Sigmoid colon (tissue), 7 donors: ENCODE measurements around the gene KRT38. TPM values are rescaled to one million over a fixed set of nuclear protein-coding genes. Genes with fewer than 3 reads are reported as not detected.

ENCODE experiments used
- DNase-seq: peaks from one replicate; pipeline ENCODE4 v3.0.0-alpha.2; 2019
- H3K27ac ChIP-seq, 4 donors: fragments of 200-600 bp; sonication (generic); one replicate each; pipeline ENCODE4 v1.5.1; 2016 to 2019; ENCODE audit warnings: mild to moderate bottlenecking in 1 of 4
- H3K27me3 ChIP-seq, 3 donors: fragments of 200-600 bp; sonication (generic); one replicate each; pipeline ENCODE4 v1.5.1; 2019; ENCODE audit warnings: mild to moderate bottlenecking in 1 of 3
- H3K36me3 ChIP-seq, 4 donors: fragments of 200-600 bp; sonication (generic); one replicate each; pipeline ENCODE4 v1.5.1; 2016 to 2019
- H3K4me1 ChIP-seq, 4 donors: fragments of 200-600 bp; sonication (generic); one replicate each; pipeline ENCODE4 v1.5.1; 2017 to 2019
- H3K4me3 ChIP-seq, 4 donors: fragments of 200-600 bp; sonication (generic); one replicate each; pipeline ENCODE4 v1.5.1; 2017 to 2019; ENCODE audit warnings: mild to moderate bottlenecking in 2 of 4, moderate library complexity in 1 of 4
- H3K9me3 ChIP-seq, 4 donors: fragments of 200-600 bp in 3 of 4; sonication (generic) in 3 of 4; one replicate each; pipeline versions ENCODE4 v1.5.1 to v1.6.1; 2013 to 2019
- EP300 ChIP-seq, 4 donors: sonication (generic); formaldehyde crosslinking; IDR thresholded peaks; one replicate each; pipeline ENCODE4 v1.6.1; 2017; ENCODE audit warnings: antibody characterized with exemption in 4 of 4
- POLR2A ChIP-seq, 2 donors: fragments of 450-650 bp; IDR thresholded peaks; one replicate each; pipeline ENCODE4 v1.6.1; 2016; ENCODE audit warnings: antibody characterized with exemption in 2 of 2, mild to moderate bottlenecking in 2 of 2, moderate library complexity in 2 of 2
- POLR2AphosphoS5 ChIP-seq, 4 donors: sonication (generic); formaldehyde crosslinking; IDR thresholded peaks; one replicate each; pipeline ENCODE4 v1.6.1; 2017; ENCODE audit warnings: antibody characterized with exemption in 4 of 4
- WGBS, 2 donors: extraction: QIAGEN DNeasy Blood & Tissue Kit; methylation state at CpG; one replicate each; pipeline ENCODE4 v1.1.7; 2013; 5-methylcytosine and 5-hydroxymethylcytosine counted together
- intact Hi-C: fragments of 100-400 bp; cut with DNase I; formaldehyde crosslinking; loops from one replicate; pipeline ENCODE4 v1.15.1; 2023
- polyA plus RNA-seq, 3 donors: library from polyadenylated mRNA; stranded (reverse); fragments of 200-250 nt; gene quantifications; one replicate each; pipeline ENCODE4 v1.2.3, GENCODE V29; 2013
- total RNA-seq, 4 donors: library from RNA; depleted of rRNA; stranded (reverse); fragments of >200 nt; gene quantifications; one replicate each; pipeline ENCODE4 v1.1.0, GENCODE V29; 2016
- TF ChIP-seq, protein P1 (sequence below), 4 experiments: fragments of 450-650 bp in 3 of 4; fragments of 200-600 bp in 1 of 4; IDR thresholded peaks; one replicate each; pipeline ENCODE4 v1.5.1; 2016 to 2019; ENCODE audit warnings: antibody characterized with exemption in 4 of 4, mild to moderate bottlenecking in 3 of 4, moderate library complexity in 2 of 4
- donor health status: healthy with polysubstance abuse.
- donor health status: Bipolar disorder and iron deficiency.
- donor health status: healthy.

The KRT38 gene
- total and polyA plus RNA-seq, 7 donors = not detected

DNA sequence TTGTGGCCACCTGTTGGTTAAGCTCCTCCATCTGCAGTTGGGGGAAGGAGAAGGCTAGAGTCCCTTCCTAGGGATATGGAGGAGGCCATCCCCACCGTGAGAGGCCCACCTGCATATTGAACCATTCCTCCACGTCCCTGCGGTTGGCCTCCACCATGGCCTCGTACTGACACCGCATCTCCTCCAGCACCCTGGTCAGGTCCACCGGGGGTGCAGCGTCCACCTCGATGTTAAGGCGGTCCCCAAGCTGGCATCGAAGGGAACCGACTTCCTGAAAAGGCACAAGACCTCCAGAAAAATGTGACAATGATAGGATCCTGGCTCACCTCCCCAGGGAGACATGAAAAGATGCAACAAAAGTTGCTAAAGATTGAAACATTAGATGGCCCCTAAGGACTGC lies 23.4 kb upstream of the KRT38 start:
- no peak for DNase-seq
- Histone ChIP-seq H3K36me3 (no peaks in the 10 kb centered on the region), H3K9me3 (peaks cover 0 to 6% (median 0%) of the 10 kb centered on the region in 4 donors), H3K4me1 (peaks cover 0 to 7% (median 3%) of the 10 kb centered on the region in 4 donors), H3K27ac (no peak overlapping the region), H3K27me3 (peaks cover 0 to 3% (median 0%) of the 10 kb centered on the region in 3 donors), H3K4me3 (no peak overlapping the region)
- WGBS, 2 donors = 87 to 90% methylated on average over 11 of the region's 11 CpGs
- no peak for TF ChIP-seq POLR2AphosphoS5 (IDR thresholded peaks at IDR 0.05)
- no peak for TF ChIP-seq POLR2A (IDR thresholded peaks at IDR 0.05)
- TF ChIP-seq, protein P1, sequence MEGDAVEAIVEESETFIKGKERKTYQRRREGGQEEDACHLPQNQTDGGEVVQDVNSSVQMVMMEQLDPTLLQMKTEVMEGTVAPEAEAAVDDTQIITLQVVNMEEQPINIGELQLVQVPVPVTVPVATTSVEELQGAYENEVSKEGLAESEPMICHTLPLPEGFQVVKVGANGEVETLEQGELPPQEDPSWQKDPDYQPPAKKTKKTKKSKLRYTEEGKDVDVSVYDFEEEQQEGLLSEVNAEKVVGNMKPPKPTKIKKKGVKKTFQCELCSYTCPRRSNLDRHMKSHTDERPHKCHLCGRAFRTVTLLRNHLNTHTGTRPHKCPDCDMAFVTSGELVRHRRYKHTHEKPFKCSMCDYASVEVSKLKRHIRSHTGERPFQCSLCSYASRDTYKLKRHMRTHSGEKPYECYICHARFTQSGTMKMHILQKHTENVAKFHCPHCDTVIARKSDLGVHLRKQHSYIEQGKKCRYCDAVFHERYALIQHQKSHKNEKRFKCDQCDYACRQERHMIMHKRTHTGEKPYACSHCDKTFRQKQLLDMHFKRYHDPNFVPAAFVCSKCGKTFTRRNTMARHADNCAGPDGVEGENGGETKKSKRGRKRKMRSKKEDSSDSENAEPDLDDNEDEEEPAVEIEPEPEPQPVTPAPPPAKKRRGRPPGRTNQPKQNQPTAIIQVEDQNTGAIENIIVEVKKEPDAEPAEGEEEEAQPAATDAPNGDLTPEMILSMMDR (IDR thresholded peaks at IDR 0.05) = no peak
- TF ChIP-seq EP300 (IDR thresholded peaks at IDR 0.05) = no peak
- intact Hi-C loops = no loop called here

DNA sequence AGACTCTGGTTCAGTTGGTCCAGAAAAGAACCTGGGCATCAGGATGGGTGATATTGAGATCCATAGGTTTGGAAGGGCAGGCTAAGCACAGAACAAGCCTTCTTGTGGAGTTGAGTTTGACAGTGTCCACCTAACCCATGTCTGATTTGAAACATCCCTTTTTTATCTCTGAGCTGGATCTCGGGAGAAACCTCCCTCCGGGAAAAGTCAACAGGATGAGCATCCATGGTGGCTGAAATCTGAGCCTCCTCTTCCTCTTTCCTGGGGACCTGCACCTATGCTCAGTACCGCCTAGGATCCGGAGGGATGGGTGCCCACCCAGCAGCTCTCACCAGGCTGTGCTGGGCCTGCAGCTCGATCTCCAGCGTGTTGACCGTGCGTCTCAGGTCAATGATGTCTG lies 23.0 kb upstream of the KRT38 start:
- TF ChIP-seq, protein P1 (IDR thresholded peaks at IDR 0.05) = no peak
- no peak for TF ChIP-seq POLR2AphosphoS5 (IDR thresholded peaks at IDR 0.05)
- H3K9me3 ChIP-seq = peaks cover 0 to 6% (median 0%) of the 10 kb centered on the region in 4 donors
- H3K27me3 ChIP-seq = peaks cover 0 to 3% (median 0%) of the 10 kb centered on the region in 3 donors
- H3K4me3 ChIP-seq = no peak overlapping the region
- no peak overlapping the region for H3K27ac ChIP-seq
- no peak for DNase-seq
- peaks cover 0 to 7% (median 3%) of the 10 kb centered on the region in 4 donors for H3K4me1 ChIP-seq
- no peaks in the 10 kb centered on the region for H3K36me3 ChIP-seq
- intact Hi-C loops = no loop called here
- 90 to 93% methylated on average over 8 of the region's 8 CpGs for WGBS, 2 donors

- H3K4me1 ChIP-seq = peaks cover 0 to 7% (median 3%) of the 10 kb centered on the region in 4 donors
- WGBS, 2 donors = 80 to 85% methylated on average over 15 of the region's 15 CpGs
- DNase-seq = no peak
Measured at GRCh38 chr17:41462705-41463104, 21.9 kb upstream of the KRT38 start.

GRCh38 chr17:41457676-41458075 lies 16.9 kb upstream of the KRT38 start:
- no peak for DNase-seq
- no peaks in the 10 kb centered on the region for H3K4me1 ChIP-seq
- WGBS, 2 donors = 78 to 88% methylated on average over 4 of the region's 4 CpGs
- no peak overlapping the region for H3K4me3 ChIP-seq
- no peaks in the 10 kb centered on the region for H3K36me3 ChIP-seq
- TF ChIP-seq POLR2AphosphoS5 (IDR thresholded peaks at IDR 0.05) = no peak
- no peaks in the 10 kb centered on the region for H3K9me3 ChIP-seq
- no peak overlapping the region for H3K27ac ChIP-seq
- intact Hi-C loops = no loop called here
- H3K27me3 ChIP-seq = peaks cover 0 to 3% (median 0%) of the 10 kb centered on the region in 3 donors

More at GRCh38 chr17:41462705-41463104, 21.9 kb upstream of the KRT38 start:
- TF ChIP-seq EP300 (IDR thresholded peaks at IDR 0.05) = no peak
- no peak for TF ChIP-seq POLR2AphosphoS5 (IDR thresholded peaks at IDR 0.05)
- intact Hi-C loops = no loop called here
- no peak overlapping the region for H3K4me3 ChIP-seq
- H3K9me3 ChIP-seq = no peaks in the 10 kb centered on the region
- no peaks in the 10 kb centered on the region for H3K36me3 ChIP-seq
- H3K27ac ChIP-seq = no peak overlapping the region
- peaks cover 0 to 3% (median 0%) of the 10 kb centered on the region in 3 donors for H3K27me3 ChIP-seq

GRCh38 chr17:41456204-41456603 lies 15.4 kb upstream of the KRT38 start:
- Histone ChIP-seq H3K4me1 (no peaks in the 10 kb centered on the region), H3K27me3 (no peaks in the 10 kb centered on the region), H3K36me3 (no peaks in the 10 kb centered on the region), H3K9me3 (no peaks in the 10 kb centered on the region), H3K4me3 (no peak overlapping the region), H3K27ac (no peak overlapping the region)
- intact Hi-C loops = no loop called here
- no peak for TF ChIP-seq POLR2A (IDR thresholded peaks at IDR 0.05)
- no peak for TF ChIP-seq POLR2AphosphoS5 (IDR thresholded peaks at IDR 0.05)
- TF ChIP-seq EP300 (IDR thresholded peaks at IDR 0.05) = no peak
- TF ChIP-seq, protein P1 (IDR thresholded peaks at IDR 0.05) = no peak
- DNase-seq = no peak
- 87 to 90% methylated on average over 3 of the region's 3 CpGs for WGBS, 2 donors

GRCh38 chr17:41455236-41455635 lies 14.5 kb upstream of the KRT38 start:
- H3K4me3 ChIP-seq = no peak overlapping the region
- TF ChIP-seq POLR2AphosphoS5 (IDR thresholded peaks at IDR 0.05) (no peak), EP300 (IDR thresholded peaks at IDR 0.05) (no peak), POLR2A (IDR thresholded peaks at IDR 0.05) (no peak)
- TF ChIP-seq, protein P1 (IDR thresholded peaks at IDR 0.05) = no peak
- H3K36me3 ChIP-seq = no peaks in the 10 kb centered on the region
- H3K4me1 ChIP-seq = no peaks in the 10 kb centered on the region
- H3K9me3 ChIP-seq = no peaks in the 10 kb centered on the region
- no peak for DNase-seq
- H3K27me3 ChIP-seq = peaks cover 0 to 3% (median 0%) of the 10 kb centered on the region in 3 donors
- 86 to 97% methylated on average over 1 of the region's 1 CpG for WGBS, 2 donors
- H3K27ac ChIP-seq = no peak overlapping the region
- intact Hi-C loops = no loop called here
